ENCODE data around the gene VAV3. TPM values are rescaled to one million over a fixed set of nuclear protein-coding genes. Genes with fewer than 3 reads are reported as not detected.
A peak's percentile ranks its signal among the peaks of the same experiment; 100 is the strongest.

VAV3 gene
- total and polyA plus RNA-seq, 10 of the 15 experiments (the other 5 are each of a cell fraction or from before 2014, with no cell fraction given): 0.84 to 5.5 (median 3.4) TPM

- FAIRE-seq: no peak
- RAD21 ChIA-PET (ENCODE audit: unreplicated experiment): no interaction called here
Observed at GRCh38 chr1:107840725-107841124, 124.3 kb downstream of the VAV3 start.

More at GRCh38 chr1:107840725-107841124, 124.3 kb downstream of the VAV3 start:
- TF ChIP-seq ZNF384 (IDR thresholded peaks at IDR 0.05; ENCODE audit: borderline replicate concordance, low read depth, low read length): peak; percentile 62; the same call in 1 of the 2 replicates
- TF ChIP-seq IKZF2 (IDR thresholded peaks at IDR 0.05): 0 out of 4 replicates have a peak, but pooled peaks of 1 of the 2 experiments have one; percentile 14
- TF ChIP-seq SPI1 (IDR thresholded peaks at IDR 0.05; ENCODE audit: borderline replicate concordance, insufficient read depth, low read depth, low read length): peak; percentile 46; the same call in 1 of the 2 replicates
- TF ChIP-seq PKNOX1 (IDR thresholded peaks at IDR 0.05): 0 out of 2 replicates have a peak, but pooled peaks have one; percentile 12
- TF ChIP-seq ATF2 (IDR thresholded peaks at IDR 0.05; ENCODE audit: low read length): no peak
- Histone ChIP-seq H3K9ac (ENCODE audit: control insufficient read depth, insufficient read depth, low read length) (no peak overlapping the region), H3K4me1 (ENCODE audit: control insufficient read depth, insufficient read depth, low read length) (peaks cover 14% of the 10 kb centered on the region), H3K4me3 (no peak overlapping the region), H3K79me2 (ENCODE audit: control insufficient read depth, insufficient read depth, low read length) (no peaks in the 10 kb centered on the region), H3K27ac (ENCODE audit: control insufficient read depth, insufficient read depth) (no peak overlapping the region), H3K9me3 (replicated peaks; ENCODE audit: control insufficient read depth, insufficient read depth, low read length) (no peaks in the 10 kb centered on the region; the same call in 2 of the 3 replicates), H3K27me3 (replicated peaks in 1 of 2; ENCODE audit: control insufficient read depth in 2 of 2, insufficient read depth in 2 of 2, low read length in 1 of 2) (no peaks in the 10 kb centered on the region), H3K36me3 (ENCODE audit: control insufficient read depth in 2 of 2, insufficient read depth in 2 of 2, low read length in 1 of 2) (no peaks in the 10 kb centered on the region), H4K20me1 (ENCODE audit: control insufficient read depth, insufficient read depth) (no peaks in the 10 kb centered on the region), H2AFZ (ENCODE audit: control insufficient read depth, low read depth, low read length) (no peak overlapping the region), H3K4me2 (ENCODE audit: control insufficient read depth, insufficient read depth) (0 out of 2 replicates have a peak overlapping the region, but pooled peaks have one; percentile 31)
- POLR2A ChIA-PET: interaction anchor here (0.6 to 0.7 kb wide), 2 partner anchors 125 to 261 kb away, joined by 3 read pairs; no protein-coding TSS in a partner anchor
- in situ Hi-C loops (cut with MboI) (no loop called here), intact Hi-C loops (cut with micrococcal nuclease; ENCODE audit: unreplicated experiment) (loop anchor here (10.0 kb wide), 1 partner anchor 546 kb away; no protein-coding TSS in a partner anchor)
- SMC1A ChIA-PET (ENCODE audit: uncharacterized antibody, unreplicated experiment): interaction anchor here (0.6 to 1.7 kb wide), 4 partner anchors 9 to 36 kb away, joined by 3 to 6 read pairs (median 4); no protein-coding TSS in a partner anchor
- no TSS peak for BruUV-seq (replicated peaks)
- ATAC-seq (peak; percentile 68), DNase-seq (ENCODE audit: low read depth, low spot score) (no peak)
- 0% methylated on average over 1 of the region's 1 CpG for WGBS (ENCODE audit: insufficient coverage, insufficient replicate concordance, low lambda C conversion rate, missing lambda C conversion rate)
- CTCF ChIA-PET: interaction anchor here (0.6 to 2.7 kb wide), 2 partner anchors 58 to 284 kb away, joined by 4 to 7 read pairs; no protein-coding TSS in a partner anchor

Data from GM12878 (cell line).